Measurements from ENCODE around the gene OBSCN. TPM values are rescaled to one million over a fixed set of nuclear protein-coding genes. Genes with fewer than 3 reads are reported as not detected.

Gene OBSCN
- total and polyA plus RNA-seq, 2 of the 4 experiments (the other 2 are of a cell fraction), result 4.1 to 9.5 TPM

DNA sequence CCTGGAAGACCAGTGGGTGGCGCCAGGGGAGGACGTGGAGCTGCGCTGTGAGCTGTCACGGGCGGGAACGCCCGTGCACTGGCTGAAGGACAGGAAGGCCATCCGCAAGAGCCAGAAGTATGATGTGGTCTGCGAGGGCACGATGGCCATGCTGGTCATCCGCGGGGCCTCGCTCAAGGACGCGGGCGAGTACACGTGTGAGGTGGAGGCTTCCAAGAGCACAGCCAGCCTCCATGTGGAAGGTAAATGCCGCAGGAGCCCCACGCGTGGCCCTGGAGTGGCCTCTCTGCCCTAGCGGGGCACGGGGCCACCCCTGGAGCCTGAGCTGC lies 75.2 kb downstream of the OBSCN start:
- H2AFZ ChIP-seq (replicated peaks; ENCODE audit: low read length, poor library complexity), result no peak overlapping the region
- no peak overlapping the region for H3K23ac ChIP-seq (ENCODE audit: low read depth, low read length)
- no peaks in the 10 kb centered on the region for H4K20me1 ChIP-seq (ENCODE audit: insufficient read depth, low read length)
- no peak overlapping the region for H2BK20ac ChIP-seq (ENCODE audit: low read depth, low read length)
- H2AK5ac ChIP-seq (ENCODE audit: low read depth, low read length), result no peak overlapping the region
- H3K4me3 ChIP-seq (ENCODE audit: insufficient read depth, low read depth, low read length), result no peak overlapping the region
- in situ Hi-C loops (cut with MboI; ENCODE audit: low sequenced_read_pairs) (no loop called here), intact Hi-C loops (cut with micrococcal nuclease) (no loop called here), dilution Hi-C loops (cut with HindIII; ENCODE audit: low sequenced_read_pairs, unreplicated experiment) (no loop called here)
- H3K9me1 ChIP-seq (ENCODE audit: insufficient read depth, low read length), result no peaks in the 10 kb centered on the region
- ChIA-PET CTCF (no interaction called here), POLR2A (ENCODE audit: unreplicated experiment) (no interaction called here)
- no peak overlapping the region for H3K56ac ChIP-seq (ENCODE audit: extremely low read depth, insufficient read depth, low read length)
- H3K4ac ChIP-seq (ENCODE audit: low read depth, low read length), result no peak overlapping the region
- H4K91ac ChIP-seq (ENCODE audit: insufficient read depth, low read depth, low read length), result no peak overlapping the region
- TF ChIP-seq CHD1 (IDR thresholded peaks at IDR 0.05; ENCODE audit: low read depth, low read length) (no peak), POLR2A (IDR thresholded peaks at IDR 0.05; ENCODE audit: low read depth, low read length) (no peak), FOS (IDR thresholded peaks at IDR 0.05; ENCODE audit: low read depth, low read length) (no peak), SMC3 (IDR thresholded peaks at IDR 0.05; ENCODE audit: low read depth, low read length) (no peak), NFE2L2 (IDR thresholded peaks at IDR 0.05; ENCODE audit: low read depth, low read length) (no peak)
- TF ChIP-seq, protein P1, sequence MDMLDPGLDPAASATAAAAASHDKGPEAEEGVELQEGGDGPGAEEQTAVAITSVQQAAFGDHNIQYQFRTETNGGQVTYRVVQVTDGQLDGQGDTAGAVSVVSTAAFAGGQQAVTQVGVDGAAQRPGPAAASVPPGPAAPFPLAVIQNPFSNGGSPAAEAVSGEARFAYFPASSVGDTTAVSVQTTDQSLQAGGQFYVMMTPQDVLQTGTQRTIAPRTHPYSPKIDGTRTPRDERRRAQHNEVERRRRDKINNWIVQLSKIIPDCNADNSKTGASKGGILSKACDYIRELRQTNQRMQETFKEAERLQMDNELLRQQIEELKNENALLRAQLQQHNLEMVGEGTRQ (IDR thresholded peaks at IDR 0.05; ENCODE audit: low read depth, low read length), result no peak
- TF ChIP-seq, protein P2, sequence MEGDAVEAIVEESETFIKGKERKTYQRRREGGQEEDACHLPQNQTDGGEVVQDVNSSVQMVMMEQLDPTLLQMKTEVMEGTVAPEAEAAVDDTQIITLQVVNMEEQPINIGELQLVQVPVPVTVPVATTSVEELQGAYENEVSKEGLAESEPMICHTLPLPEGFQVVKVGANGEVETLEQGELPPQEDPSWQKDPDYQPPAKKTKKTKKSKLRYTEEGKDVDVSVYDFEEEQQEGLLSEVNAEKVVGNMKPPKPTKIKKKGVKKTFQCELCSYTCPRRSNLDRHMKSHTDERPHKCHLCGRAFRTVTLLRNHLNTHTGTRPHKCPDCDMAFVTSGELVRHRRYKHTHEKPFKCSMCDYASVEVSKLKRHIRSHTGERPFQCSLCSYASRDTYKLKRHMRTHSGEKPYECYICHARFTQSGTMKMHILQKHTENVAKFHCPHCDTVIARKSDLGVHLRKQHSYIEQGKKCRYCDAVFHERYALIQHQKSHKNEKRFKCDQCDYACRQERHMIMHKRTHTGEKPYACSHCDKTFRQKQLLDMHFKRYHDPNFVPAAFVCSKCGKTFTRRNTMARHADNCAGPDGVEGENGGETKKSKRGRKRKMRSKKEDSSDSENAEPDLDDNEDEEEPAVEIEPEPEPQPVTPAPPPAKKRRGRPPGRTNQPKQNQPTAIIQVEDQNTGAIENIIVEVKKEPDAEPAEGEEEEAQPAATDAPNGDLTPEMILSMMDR (conservative IDR thresholded peaks at IDR 0.05; ENCODE audit: low read depth, low read length), result no peak
- no peak overlapping the region for H3K14ac ChIP-seq (replicated peaks; ENCODE audit: low read depth, low read length)
- no peak overlapping the region for H3K4me2 ChIP-seq (ENCODE audit: low read depth, low read length)
- H2BK120ac ChIP-seq (ENCODE audit: low read depth, low read length), result no peak overlapping the region
- no peaks in the 10 kb centered on the region for H3K9me3 ChIP-seq (ENCODE audit: control insufficient read depth, insufficient read depth, low read length)
- DNase-seq (no peak), ATAC-seq (ENCODE audit: low read depth) (no peak)
- H4K8ac ChIP-seq (ENCODE audit: low read depth in 2 of 2, low read length in 2 of 2), result no peak overlapping the region
- H3K36me3 ChIP-seq (ENCODE audit: control insufficient read depth, insufficient read depth, low read length), result peaks cover 64% of the 10 kb centered on the region
- H2BK5ac ChIP-seq (ENCODE audit: low read depth, low read length, poor library complexity, severe bottlenecking), result no peak overlapping the region
- no peaks in the 10 kb centered on the region for H3K4me1 ChIP-seq (ENCODE audit: control insufficient read depth, insufficient read depth, low read length)
- no peak overlapping the region for H2BK15ac ChIP-seq (ENCODE audit: low read depth, low read length)
- H3K9ac ChIP-seq (ENCODE audit: low read depth, low read length), result no peak overlapping the region
- BruUV-seq (replicated peaks), result no TSS peak
- no peaks in the 10 kb centered on the region for H3K27me3 ChIP-seq (ENCODE audit: control insufficient read depth, insufficient read depth, low read length)
- no peak overlapping the region for H3K18ac ChIP-seq (ENCODE audit: low read depth, low read length)
- no peak overlapping the region for H4K5ac ChIP-seq (ENCODE audit: low read depth, low read length)
- no peak overlapping the region for H2AK9ac ChIP-seq (replicated peaks; ENCODE audit: low read depth, low read length, poor library complexity)
- WGBS, 2 experiments (ENCODE audit: extremely low coverage in 2 of 2, insufficient read length in 1 of 2), result 88% methylated on average over 11 of the region's 22 CpGs; no CpG with 5 or more reads in 1 of the 2 experiments
- no peaks in the 10 kb centered on the region for H3K79me1 ChIP-seq (ENCODE audit: low read depth in 1 of 2, low read length in 2 of 2)
- no peak overlapping the region for H3K27ac ChIP-seq (ENCODE audit: insufficient read depth, low read length)
